NCI-H748 (cell line): ENCODE measurements around the gene PCDHA9.
"Not testable (repeated sequence)": the region's sequence is repeated elsewhere in the genome, so short reads cannot be mapped to it uniquely, and the experiment has no call there.

Experiments
- DNase-seq: peaks from one replicate; lab custom pipeline; 2025; ENCODE audit not compliant: unreplicated experiment; lab: John Stamatoyannopoulos, UW

The PCDHA9 gene

GRCh38 chr5:140835622-140836510 is 12.3 kb upstream of the PCDHA9 start:
- DNase-seq: no peak

- peak; percentile 88 for DNase-seq
Observed at GRCh38 chr5:140840978-140841962, 6.9 kb upstream of the PCDHA9 start, which contains the start of gene PCDHA8. Gene PCDHA8 (plus strand): TSS chr5:140841187. CDS start chr5:140841322, 135 bp downstream.

GRCh38 chr5:140842798-140843733 is 5.1 kb upstream of the PCDHA9 start:
- DNase-seq: no peak

GRCh38 chr5:140849831-140850634 is 1.9 kb downstream of the PCDHA9 start:
- not testable (repeated sequence) for DNase-seq

- peak; percentile 25 for DNase-seq
Observed at GRCh38 chr5:140855772-140856674, 7.8 kb downstream of the PCDHA9 start, which contains the start of gene PCDHA10. Gene PCDHA10 (plus strand): TSS chr5:140855897. CDS start chr5:140856049, 152 bp downstream.

GRCh38 chr5:140857177-140857986 is 9.2 kb downstream of the PCDHA9 start:
- no peak for DNase-seq

- DNase-seq: no peak
Observed at GRCh38 chr5:140857987-140858240, 9.7 kb downstream of the PCDHA9 start.

- DNase-seq: no peak
Observed at GRCh38 chr5:140862441-140863295, 14.5 kb downstream of the PCDHA9 start.

- DNase-seq: peak; percentile 92
Observed at GRCh38 chr5:140868721-140869554, 20.8 kb downstream of the PCDHA9 start, which contains the start of gene PCDHA11. Gene PCDHA11 (plus strand): TSS chr5:140868957. CDS start chr5:140869104, 147 bp downstream.

- DNase-seq: no peak
Observed at GRCh38 chr5:140869555-140869886, 21.3 kb downstream of the PCDHA9 start.

- no peak for DNase-seq
Observed at GRCh38 chr5:140870221-140871201, 22.3 kb downstream of the PCDHA9 start.

GRCh38 chr5:140875085-140876065 is 27.2 kb downstream of the PCDHA9 start, which contains the start of gene PCDHA12:
Gene PCDHA12 (plus strand): TSS chr5:140875308. CDS start chr5:140875473, 165 bp downstream.
- DNase-seq: no peak

GRCh38 chr5:140876541-140877261 is 28.5 kb downstream of the PCDHA9 start:
- DNase-seq: not testable (repeated sequence)
